GM19239 (cell line): ENCODE results near the gene WFDC12.

ENCODE experiments used
- DNase-seq: peaks from one replicate; pipeline ENCODE4 v3.0.0; 2011; ENCODE audit warnings: low spot score; ENCODE audit not compliant: insufficient read length
- FAIRE-seq: peaks from 2 replicates; lab custom pipeline; 2011; peaks lifted over from hg19 to GRCh38; lab: Jason Lieb, UNC

Gene WFDC12

GRCh38 chr20:45094864-45095574 lies 29.2 kb downstream of the WFDC12 start:
- no peak for DNase-seq
- no peak for FAIRE-seq

GRCh38 chr20:45094201-45094600 lies 30.1 kb downstream of the WFDC12 start:
- no peak for FAIRE-seq
- no peak for DNase-seq

GRCh38 chr20:45092898-45093297 lies 31.4 kb downstream of the WFDC12 start:
- FAIRE-seq (no peak), DNase-seq (no peak)

DNA sequence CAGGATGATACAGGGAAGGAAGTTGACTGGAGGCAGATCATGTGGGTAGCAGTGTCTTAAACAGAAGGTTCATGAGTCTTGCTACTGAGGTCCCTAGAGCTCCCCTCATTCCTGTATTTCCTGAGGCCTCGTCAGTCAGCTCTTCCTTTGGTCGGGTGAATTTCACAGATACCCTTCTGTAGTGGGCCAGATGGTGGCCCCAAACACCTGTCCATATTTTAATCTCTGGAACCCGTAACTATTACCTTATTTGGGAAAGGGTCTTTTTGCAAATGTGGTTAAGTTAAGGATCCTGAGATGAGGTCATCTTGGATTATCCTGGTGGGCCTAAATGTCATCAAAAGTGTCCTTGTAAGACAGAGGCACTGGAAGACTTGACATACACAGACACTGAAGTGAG lies 32.9 kb downstream of the WFDC12 start:
- FAIRE-seq = no peak

GRCh38 chr20:45090481-45090880 lies 33.8 kb downstream of the WFDC12 start:
- FAIRE-seq = no peak

More for the DNA sequence above, 32.9 kb downstream of the WFDC12 start:
- no peak for DNase-seq

DNA sequence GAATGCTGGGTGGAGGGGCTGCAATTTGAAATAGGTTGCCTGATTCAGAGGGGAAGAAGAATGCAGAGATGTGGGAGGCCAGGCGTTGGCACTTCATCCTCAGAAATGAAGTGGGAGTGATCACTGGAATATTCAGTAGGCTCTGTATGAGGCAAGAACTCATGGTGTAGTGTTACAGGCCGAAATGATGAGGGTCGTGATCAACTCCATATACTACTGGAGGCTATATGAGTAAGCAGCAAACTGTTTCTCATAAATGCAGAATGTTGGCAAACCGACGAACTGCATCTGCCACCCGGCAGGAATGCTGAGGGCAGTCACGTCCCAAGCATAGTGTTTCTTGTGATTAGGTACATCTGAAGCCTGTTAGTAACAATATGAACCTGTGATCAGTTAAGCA lies 36.0 kb downstream of the WFDC12 start:
- DNase-seq (no peak), FAIRE-seq (no peak)

More at GRCh38 chr20:45090481-45090880, 33.8 kb downstream of the WFDC12 start:
- DNase-seq = no peak

GRCh38 chr20:45087814-45088213 lies 36.5 kb downstream of the WFDC12 start:
- FAIRE-seq (no peak), DNase-seq (no peak)

DNA sequence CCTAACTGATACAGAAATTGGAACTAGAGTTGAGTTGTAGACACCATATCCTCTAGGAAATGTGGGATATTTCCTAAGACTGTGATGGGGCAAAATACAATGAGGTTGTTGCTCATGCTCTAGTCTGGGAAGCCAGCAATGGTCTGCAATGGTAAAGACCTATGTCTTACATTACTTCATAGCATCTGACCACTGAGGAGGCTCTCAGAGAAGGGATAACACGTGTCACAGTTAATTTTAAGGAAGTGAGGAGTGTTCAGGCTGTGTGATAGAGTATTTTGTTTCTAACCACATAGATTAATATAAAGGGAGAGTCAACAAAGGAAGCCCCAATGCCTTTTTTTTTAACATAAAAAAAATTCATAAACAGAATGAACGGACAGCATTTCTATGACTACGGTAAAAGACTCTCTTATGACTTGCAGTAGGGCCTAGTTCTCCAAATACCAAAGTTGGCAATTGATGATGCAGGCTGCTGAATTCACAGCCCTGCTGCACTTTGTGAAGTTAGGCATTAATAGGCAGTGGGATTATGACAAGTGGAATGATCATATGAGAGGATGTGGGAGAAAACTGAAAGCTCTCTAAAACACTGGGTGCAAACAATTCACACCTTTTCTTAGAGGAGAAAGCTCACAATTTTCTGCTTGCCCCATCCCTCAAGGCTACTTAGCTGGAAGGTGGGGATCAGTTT lies 37.0 kb downstream of the WFDC12 start:
- DNase-seq = no peak
- no peak for FAIRE-seq

DNA sequence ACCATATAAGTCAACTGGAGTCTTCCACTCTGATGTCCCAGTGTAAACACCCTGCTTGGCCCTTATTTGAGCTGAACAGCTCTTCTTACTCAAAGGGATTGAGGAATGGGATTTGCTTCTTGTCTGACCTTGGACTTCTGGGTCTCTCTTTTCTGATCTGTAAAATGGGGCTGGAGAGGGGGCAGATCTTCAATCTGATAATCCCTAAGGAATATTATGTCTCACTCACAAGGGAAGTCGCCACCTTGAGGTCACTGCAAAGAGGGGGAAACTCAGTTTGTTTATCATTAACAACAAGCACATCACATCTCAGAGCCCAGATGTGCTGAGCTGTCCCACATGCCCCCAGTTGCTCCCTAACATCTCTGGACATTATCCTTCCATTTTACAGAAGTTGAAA lies 38.4 kb downstream of the WFDC12 start:
- FAIRE-seq = no peak
- no peak for DNase-seq

DNA sequence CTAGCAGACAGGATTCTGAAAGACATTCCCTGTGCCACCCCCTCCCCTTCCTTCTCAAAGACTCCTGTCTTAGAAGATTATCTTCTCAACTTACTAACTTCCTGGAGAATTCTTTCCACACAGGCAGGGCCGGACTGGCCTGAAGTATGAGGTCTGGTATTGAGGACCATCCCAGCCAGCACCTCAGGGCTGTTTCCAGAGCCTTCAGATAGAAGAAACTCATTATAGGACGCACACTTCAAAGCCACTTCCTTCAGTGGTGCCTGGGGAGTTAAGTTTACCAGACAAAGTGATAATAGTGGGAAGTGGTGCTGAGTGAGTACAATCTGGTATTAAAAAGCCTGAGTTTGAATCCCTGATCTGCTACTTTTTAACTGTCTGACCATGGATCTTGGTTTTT lies 39.0 kb downstream of the WFDC12 start:
- no peak for FAIRE-seq
- no peak for DNase-seq

DNA sequence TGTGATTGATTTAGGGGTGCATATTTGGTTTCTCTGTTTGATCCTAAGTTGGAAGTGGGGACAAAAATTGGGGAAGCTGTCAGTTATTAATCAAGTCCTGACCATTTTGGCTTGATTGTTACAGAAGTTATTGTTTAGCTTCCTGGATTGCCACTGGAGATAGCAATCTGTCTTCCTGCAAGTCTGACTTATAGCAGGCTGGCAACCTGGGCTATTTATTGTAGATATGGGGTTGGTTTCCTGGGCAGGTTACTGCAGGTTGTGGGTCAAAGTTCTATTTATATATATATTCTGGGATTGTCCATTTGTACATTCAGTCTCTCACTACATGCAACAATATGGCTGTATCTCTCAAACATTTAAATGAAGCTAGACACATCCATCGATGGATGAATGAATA lies 41.1 kb downstream of the WFDC12 start:
- FAIRE-seq = no peak
- no peak for DNase-seq

- no peak for FAIRE-seq
- DNase-seq = no peak
Measured at GRCh38 chr20:45082468-45082867, 41.8 kb downstream of the WFDC12 start.

GRCh38 chr20:45080867-45081624 lies 43.2 kb downstream of the WFDC12 start:
- no peak for FAIRE-seq
- no peak for DNase-seq

DNA sequence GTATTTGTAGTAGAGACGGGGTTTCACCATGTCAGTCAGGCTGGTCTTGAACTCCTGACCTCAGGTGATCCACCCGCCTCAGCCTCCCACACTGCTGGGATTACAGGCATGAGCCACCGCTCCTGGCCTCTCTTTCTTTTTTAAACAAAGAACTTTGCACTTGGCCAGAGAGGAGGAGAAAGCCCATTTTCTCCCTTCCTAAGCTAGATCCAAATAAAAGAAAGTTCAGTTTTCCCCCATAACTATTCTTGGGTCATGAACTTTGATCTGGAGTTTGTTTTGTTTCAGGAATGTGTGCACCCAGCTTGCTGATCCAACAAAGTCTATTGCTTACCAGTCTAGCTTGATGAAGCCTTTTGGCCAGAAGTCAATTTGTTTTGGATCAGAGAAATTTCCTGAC lies 46.7 kb downstream of the WFDC12 start:
- DNase-seq (no peak), FAIRE-seq (no peak)
